Measurements from ENCODE around the gene ADSL. TPM values are rescaled to one million over a fixed set of nuclear protein-coding genes. Genes with fewer than 3 reads are reported as not detected.

Gene ADSL
- total RNA-seq, 1 donor from 2014 or later = 41.0 TPM

DNA sequence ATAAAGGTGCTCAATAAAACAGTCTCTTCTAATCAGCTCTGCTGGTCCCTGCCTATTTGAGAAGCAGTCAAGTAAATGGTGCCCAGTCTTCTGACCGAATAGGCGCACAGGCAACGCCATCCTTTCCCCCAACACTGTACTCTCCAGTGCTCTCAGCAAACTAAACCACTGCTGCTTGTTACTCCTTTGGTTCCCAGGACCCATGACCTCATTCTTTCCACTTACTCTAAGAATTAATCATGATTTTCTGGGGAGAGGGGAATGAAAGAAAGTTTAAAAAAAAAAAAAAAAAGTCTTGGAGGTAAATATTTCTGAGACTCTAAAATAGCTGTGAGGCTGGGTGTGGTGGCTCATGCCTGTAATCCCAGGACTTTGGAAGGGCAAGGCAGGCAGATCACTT lies 87.8 kb downstream of the ADSL start:
- H3K4me1 ChIP-seq = peaks cover 14% of the 10 kb centered on the region
- no peak overlapping the region for H3K27ac ChIP-seq
- H3K36me3 ChIP-seq = peaks cover 0 to 25% of the 10 kb centered on the region in 2 donors

DNA sequence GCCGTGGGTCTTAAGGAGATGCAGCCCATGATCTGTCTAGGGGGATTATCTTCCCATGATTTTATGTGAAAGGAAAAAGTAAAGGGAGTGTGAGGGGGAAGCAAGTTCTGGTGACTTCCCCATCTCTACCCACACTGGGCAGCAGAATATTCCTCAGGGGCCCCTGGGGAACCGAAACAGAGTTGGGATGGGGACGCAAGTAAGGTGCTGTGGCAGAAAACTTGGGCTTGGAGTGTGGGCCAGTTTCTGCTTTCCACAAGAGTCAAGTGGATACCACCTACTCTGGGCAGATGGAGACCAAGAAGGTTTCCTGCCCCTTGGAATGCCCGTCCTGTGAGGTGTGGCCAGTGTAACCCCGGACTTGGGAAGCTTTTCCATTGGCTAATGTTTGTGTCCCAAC lies 88.4 kb downstream of the ADSL start:
- Histone ChIP-seq H3K36me3 (peaks cover 0 to 20% of the 10 kb centered on the region in 2 donors), H3K4me1 (peaks cover 14% of the 10 kb centered on the region), H3K27me3 (no peaks in the 10 kb centered on the region), H3K9me3 (no peaks in the 10 kb centered on the region), H3K4me3 (no peak overlapping the region), H3K27ac (no peak overlapping the region)
- intact Hi-C loops (cut with DNase I) = loop anchor here (10.0 kb wide), 1 partner anchor 60 kb away; no protein-coding TSS in a partner anchor
- no peak for DNase-seq (ENCODE audit: extremely low spot score in 2 of 2)
- TF ChIP-seq POLR2A (IDR thresholded peaks at IDR 0.05) (no peak), POLR2AphosphoS5 (IDR thresholded peaks at IDR 0.05; ENCODE audit: insufficient read depth in 1 of 2, low read depth in 1 of 2) (no peak)
- TF ChIP-seq, protein P1, sequence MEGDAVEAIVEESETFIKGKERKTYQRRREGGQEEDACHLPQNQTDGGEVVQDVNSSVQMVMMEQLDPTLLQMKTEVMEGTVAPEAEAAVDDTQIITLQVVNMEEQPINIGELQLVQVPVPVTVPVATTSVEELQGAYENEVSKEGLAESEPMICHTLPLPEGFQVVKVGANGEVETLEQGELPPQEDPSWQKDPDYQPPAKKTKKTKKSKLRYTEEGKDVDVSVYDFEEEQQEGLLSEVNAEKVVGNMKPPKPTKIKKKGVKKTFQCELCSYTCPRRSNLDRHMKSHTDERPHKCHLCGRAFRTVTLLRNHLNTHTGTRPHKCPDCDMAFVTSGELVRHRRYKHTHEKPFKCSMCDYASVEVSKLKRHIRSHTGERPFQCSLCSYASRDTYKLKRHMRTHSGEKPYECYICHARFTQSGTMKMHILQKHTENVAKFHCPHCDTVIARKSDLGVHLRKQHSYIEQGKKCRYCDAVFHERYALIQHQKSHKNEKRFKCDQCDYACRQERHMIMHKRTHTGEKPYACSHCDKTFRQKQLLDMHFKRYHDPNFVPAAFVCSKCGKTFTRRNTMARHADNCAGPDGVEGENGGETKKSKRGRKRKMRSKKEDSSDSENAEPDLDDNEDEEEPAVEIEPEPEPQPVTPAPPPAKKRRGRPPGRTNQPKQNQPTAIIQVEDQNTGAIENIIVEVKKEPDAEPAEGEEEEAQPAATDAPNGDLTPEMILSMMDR (IDR thresholded peaks at IDR 0.05) = no peak

More for the DNA sequence above, 87.8 kb downstream of the ADSL start:
- H3K27me3 ChIP-seq = no peaks in the 10 kb centered on the region
- no peak for TF ChIP-seq POLR2A (IDR thresholded peaks at IDR 0.05)
- no peak for TF ChIP-seq POLR2AphosphoS5 (IDR thresholded peaks at IDR 0.05; ENCODE audit: insufficient read depth in 1 of 2, low read depth in 1 of 2)
- TF ChIP-seq, protein P1 (IDR thresholded peaks at IDR 0.05) = no peak
- no peak overlapping the region for H3K4me3 ChIP-seq
- H3K9me3 ChIP-seq = no peaks in the 10 kb centered on the region
- intact Hi-C loops (cut with DNase I) = loop anchor here (10.0 kb wide), 1 partner anchor 61 kb away; no protein-coding TSS in a partner anchor
- DNase-seq (ENCODE audit: extremely low spot score in 2 of 2) = no peak

DNA sequence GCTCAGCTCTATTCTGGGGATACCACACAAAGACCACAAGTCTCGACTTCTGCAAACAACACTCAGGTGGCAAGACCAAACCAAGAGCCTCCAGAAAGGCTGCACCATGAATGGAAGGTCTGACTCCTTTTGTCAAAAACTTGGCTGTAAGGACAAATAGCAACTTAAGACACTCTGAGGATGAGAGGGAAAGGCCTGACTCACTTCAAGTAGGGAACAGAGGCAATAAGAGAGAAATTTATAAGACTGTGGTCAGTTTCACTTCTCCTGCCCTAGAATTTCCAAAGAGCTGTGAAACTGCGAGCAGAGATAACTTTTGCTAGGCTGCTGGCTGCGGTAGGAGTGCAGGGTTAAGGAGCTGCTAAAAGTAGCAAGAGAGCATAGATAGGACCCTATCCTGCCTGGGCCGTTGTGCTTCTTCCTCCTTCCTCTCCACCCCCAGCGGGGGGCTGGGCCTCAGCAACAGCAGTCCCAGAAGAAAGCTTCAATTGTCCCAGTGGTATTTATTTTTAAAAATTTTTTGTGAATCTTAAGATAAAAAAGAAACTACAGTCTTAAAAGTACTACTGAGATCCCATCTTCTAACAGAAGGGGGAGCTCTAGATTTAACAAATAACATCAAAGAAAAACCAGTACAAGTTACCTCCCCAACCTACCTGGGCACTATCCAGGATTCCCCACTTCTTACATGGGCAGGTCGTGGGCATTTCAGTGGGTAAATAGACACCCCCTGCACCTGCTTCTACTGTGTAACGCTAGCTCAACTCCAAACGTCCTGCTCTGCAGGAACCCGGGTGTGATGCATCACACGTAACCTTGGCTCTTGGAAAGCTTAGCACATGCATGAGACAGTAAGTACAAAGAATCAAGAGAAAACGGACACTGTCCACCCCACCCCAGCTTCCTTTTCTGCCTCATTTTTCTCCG lies 90.5 kb downstream of the ADSL start:
- intact Hi-C loops (cut with DNase I) = loop anchor here (2.0 to 10.0 kb wide), 2 partner anchors 58 to 210 kb away; no protein-coding TSS in a partner anchor
- no peak for DNase-seq (ENCODE audit: extremely low spot score in 2 of 2)
- peak overlapping the region; percentile 5 to 25 for H3K4me3 ChIP-seq

More for the DNA sequence above, 90.5 kb downstream of the ADSL start:
- peaks cover 26% of the 10 kb centered on the region for H3K4me1 ChIP-seq
- H3K9me3 ChIP-seq = no peaks in the 10 kb centered on the region
- H3K27ac ChIP-seq = peak overlapping the region; percentile 69
- no peaks in the 10 kb centered on the region for H3K27me3 ChIP-seq
- TF ChIP-seq, protein P1 (IDR thresholded peaks at IDR 0.05) = peak; percentile 47 to 80 (median 55)
- peak in 1 of 2 donors; percentile 32 for TF ChIP-seq POLR2AphosphoS5 (IDR thresholded peaks at IDR 0.05; ENCODE audit: insufficient read depth in 1 of 2, low read depth in 1 of 2)
- TF ChIP-seq POLR2A (IDR thresholded peaks at IDR 0.05) = no peak
- peaks cover 0 to 10% of the 10 kb centered on the region in 2 donors for H3K36me3 ChIP-seq

Other genes with a start within 250 kb of the ADSL start
- 32.7 TPM for gene TNRC6B, start 168.6 kb upstream of the ADSL start, total RNA-seq
- 75.6 TPM for gene SGSM3, start 24.1 kb downstream of the ADSL start, total RNA-seq